ENCODE data around the gene SLC13A4. TPM values are rescaled to one million over a fixed set of nuclear protein-coding genes. Genes with fewer than 3 reads are reported as not detected.
"Not testable (repeated sequence)": the region's sequence is repeated elsewhere in the genome, so short reads cannot be mapped to it uniquely, and the experiment has no call there.

SLC13A4 gene, protein sequence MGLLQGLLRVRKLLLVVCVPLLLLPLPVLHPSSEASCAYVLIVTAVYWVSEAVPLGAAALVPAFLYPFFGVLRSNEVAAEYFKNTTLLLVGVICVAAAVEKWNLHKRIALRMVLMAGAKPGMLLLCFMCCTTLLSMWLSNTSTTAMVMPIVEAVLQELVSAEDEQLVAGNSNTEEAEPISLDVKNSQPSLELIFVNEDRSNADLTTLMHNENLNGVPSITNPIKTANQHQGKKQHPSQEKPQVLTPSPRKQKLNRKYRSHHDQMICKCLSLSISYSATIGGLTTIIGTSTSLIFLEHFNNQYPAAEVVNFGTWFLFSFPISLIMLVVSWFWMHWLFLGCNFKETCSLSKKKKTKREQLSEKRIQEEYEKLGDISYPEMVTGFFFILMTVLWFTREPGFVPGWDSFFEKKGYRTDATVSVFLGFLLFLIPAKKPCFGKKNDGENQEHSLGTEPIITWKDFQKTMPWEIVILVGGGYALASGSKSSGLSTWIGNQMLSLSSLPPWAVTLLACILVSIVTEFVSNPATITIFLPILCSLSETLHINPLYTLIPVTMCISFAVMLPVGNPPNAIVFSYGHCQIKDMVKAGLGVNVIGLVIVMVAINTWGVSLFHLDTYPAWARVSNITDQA
- total RNA-seq, result not detected

- no peaks in the 10 kb centered on the region for H3K36me3 Mint-ChIP-seq
- H3K27ac Mint-ChIP-seq, result no peak within 1 kb of the TSS
- no peaks in the 10 kb centered on the region for H3K9me3 Mint-ChIP-seq
- no peaks in the 10 kb centered on the region for H3K4me1 Mint-ChIP-seq (ENCODE audit: low read depth)
- H3K27me3 Mint-ChIP-seq, result no peaks in the 10 kb centered on the region
- POLR2A ChIA-PET, result no interaction called here
- DNase-seq, result no peak
- CTCF ChIA-PET, result interaction anchor here (1.9 kb wide), 1 partner anchor 18 kb away, joined by 4 read pairs; no protein-coding TSS in a partner anchor
- intact Hi-C loops (cut with micrococcal nuclease), result no loop called here
- H3K4me3 Mint-ChIP-seq, result no peak within 1 kb of the TSS
These were observed at the start of gene SLC13A4 for GRCh38 chr7:135728136-135728669. SLC13A4 (minus strand) TSS chr7:135728186; CDS start chr7:135727496, 690 bp downstream.

DNA sequence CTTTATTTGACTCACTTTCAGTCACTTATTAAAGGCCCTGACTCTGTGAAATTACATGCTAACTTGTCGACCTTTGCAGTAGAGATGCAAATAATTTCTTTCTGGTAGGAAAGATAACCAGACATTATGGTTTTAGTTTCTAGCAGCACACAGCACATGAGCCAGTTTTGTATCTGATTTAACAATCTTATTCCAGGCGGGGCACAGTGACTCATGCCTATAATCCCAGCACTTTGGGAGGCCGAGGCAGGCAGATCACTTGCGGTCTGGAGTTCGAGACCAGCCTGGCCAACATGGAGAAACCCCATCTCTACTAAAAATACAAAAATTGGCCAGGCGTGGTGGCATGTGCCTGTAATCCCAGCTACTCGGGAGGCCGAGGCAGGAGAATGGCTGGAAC is 47.9 kb upstream of the SLC13A4 start:
- CTCF ChIA-PET; H3K9me3 Mint-ChIP-seq; H3K27ac Mint-ChIP-seq; intact Hi-C loops (cut with micrococcal nuclease); H3K4me1 Mint-ChIP-seq (ENCODE audit: low read depth); DNase-seq; H3K36me3 Mint-ChIP-seq; H3K4me3 Mint-ChIP-seq; POLR2A ChIA-PET: not testable (repeated sequence)
- H3K27me3 Mint-ChIP-seq, result peaks cover 16% of the 10 kb centered on the region

DNA sequence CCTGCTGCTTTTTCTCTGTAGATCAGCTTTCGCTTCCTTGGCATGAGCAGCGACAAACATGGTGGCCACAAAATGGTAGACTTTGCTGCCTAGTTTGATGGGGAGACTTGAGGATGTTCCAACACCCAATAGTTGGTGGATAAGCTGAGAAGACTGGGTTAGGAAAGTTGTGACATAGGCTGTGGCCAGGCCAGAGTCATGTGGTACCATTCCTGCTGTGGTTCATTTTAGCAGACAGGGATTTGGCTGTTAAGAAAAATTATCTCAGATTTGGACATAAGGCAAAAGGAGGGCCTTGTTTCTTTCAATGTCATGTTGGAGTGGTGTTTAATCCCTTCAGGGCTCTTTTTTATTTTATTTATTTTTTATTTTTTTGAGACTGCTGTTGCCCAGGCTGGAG is 47.2 kb upstream of the SLC13A4 start:
- ChIA-PET POLR2A (no interaction called here), CTCF (interaction anchor here (0.6 kb wide), 1 partner anchor 1674 kb away, joined by 3 read pairs; no protein-coding TSS in a partner anchor)
- DNase-seq, result no peak
- no peaks in the 10 kb centered on the region for H3K36me3 Mint-ChIP-seq
- H3K9me3 Mint-ChIP-seq, result peaks cover 6% of the 10 kb centered on the region
- no peak overlapping the region for H3K4me3 Mint-ChIP-seq
- intact Hi-C loops (cut with micrococcal nuclease), result no loop called here
- H3K27me3 Mint-ChIP-seq, result peaks cover 16% of the 10 kb centered on the region
- H3K27ac Mint-ChIP-seq, result no peak overlapping the region
- no peaks in the 10 kb centered on the region for H3K4me1 Mint-ChIP-seq (ENCODE audit: low read depth)

- CTCF ChIA-PET, result no interaction called here
- no peaks in the 10 kb centered on the region for H3K4me1 Mint-ChIP-seq (ENCODE audit: low read depth)
- intact Hi-C loops (cut with micrococcal nuclease), result no loop called here
These were observed 46.3 kb upstream of the SLC13A4 start for GRCh38 chr7:135774284-135774683.

DNA sequence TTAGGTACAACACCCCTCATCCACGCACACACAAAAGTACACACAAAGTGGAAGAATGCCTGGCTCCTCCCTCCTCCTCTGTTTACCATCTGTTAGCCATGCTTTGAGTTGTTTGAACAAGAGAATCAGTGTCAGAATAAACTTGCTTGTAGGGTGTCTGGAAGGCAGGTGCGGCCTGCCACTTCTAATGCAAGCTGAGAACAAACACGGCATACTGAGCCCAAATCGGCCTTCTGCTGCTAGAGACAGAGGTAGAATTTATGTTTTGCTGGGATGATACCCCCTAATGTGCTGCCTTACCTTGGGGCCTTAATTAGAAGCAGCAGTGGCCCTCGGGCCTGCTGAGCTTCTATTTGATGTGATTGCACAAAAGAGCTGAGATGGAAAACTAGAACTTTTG is 45.5 kb upstream of the SLC13A4 start:
- POLR2A ChIA-PET, result no interaction called here
- Mint-ChIP-seq H3K4me3 (no peak overlapping the region), H3K27ac (no peak overlapping the region), H3K9me3 (peaks cover 6% of the 10 kb centered on the region), H3K36me3 (no peaks in the 10 kb centered on the region), H3K27me3 (peaks cover 15% of the 10 kb centered on the region), H3K4me1 (ENCODE audit: low read depth) (no peaks in the 10 kb centered on the region)
- intact Hi-C loops (cut with micrococcal nuclease), result no loop called here
- DNase-seq, result no peak
- CTCF ChIA-PET, result no interaction called here

More at GRCh38 chr7:135774284-135774683, 46.3 kb upstream of the SLC13A4 start:
- DNase-seq, result no peak
- no peak overlapping the region for H3K27ac Mint-ChIP-seq
- H3K27me3 Mint-ChIP-seq, result peaks cover 16% of the 10 kb centered on the region
- H3K36me3 Mint-ChIP-seq, result no peaks in the 10 kb centered on the region
- H3K4me3 Mint-ChIP-seq, result no peak overlapping the region
- H3K9me3 Mint-ChIP-seq, result peaks cover 6% of the 10 kb centered on the region
- POLR2A ChIA-PET, result no interaction called here

DNA sequence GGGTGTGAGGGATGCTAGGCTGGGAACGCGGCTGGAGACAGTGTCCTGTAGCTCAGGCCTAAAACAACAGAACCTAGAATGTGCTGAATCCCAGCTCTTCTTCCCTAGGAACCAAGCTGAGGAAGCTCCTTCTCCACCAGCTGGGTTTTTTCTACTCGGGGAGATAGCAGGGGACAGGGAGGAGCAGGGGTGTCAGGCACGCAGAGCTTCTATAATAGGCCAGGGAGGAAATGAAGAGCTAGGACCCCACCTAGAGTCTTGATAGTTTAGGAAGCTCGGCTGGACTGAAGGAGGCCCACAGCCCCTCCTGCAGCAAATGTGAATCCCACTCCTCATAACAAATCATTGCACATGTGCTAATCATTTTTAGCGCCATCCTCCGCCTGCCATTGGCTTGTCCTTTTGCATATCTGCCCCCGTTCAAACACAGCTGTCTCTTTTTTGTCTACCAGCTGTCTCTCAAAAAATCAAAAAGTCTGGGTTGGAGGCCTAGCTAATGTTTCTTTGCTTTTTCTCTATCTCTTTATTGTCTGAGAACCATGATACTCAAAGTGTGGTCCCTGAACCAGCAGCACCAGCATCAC is 44.7 kb upstream of the SLC13A4 start:
- no peaks in the 10 kb centered on the region for H3K36me3 Mint-ChIP-seq
- CTCF ChIA-PET, result no interaction called here

DNA sequence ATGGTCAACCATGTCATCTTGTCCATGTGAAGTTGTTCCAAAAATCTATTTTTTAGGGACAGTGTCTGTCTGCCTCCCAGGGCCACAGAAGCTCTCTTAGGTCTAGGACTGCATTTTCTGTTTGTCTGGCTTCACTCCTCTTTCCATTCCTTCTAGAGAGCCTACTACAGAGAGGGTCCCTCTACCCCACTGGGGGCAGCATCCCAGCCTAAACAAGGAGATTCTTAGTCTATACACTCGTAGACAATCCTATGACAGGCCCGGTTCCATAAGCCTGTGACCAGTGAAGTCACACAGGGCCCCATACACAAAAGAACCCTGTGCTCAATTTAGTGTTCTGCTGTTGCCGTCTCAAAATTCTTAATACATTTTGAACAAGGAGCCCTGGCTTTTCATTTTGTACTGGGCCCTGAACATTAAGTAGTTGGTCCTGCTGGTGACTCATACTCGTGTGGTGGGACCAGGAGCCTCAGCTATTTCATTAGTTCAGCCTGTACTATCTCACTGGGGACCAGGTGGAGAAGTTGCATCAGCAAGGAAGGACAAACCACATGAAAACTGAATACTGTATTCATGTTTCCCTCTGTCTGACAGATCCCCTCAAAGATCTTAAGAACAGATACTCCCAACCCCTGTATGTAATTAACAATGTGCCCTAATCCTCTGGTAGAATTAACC is 44.1 kb upstream of the SLC13A4 start:
- Mint-ChIP-seq H3K9me3 (no peaks in the 10 kb centered on the region), H3K27ac (no peak overlapping the region), H3K4me3 (no peak overlapping the region), H3K27me3 (peaks cover 9% of the 10 kb centered on the region), H3K4me1 (ENCODE audit: low read depth) (no peaks in the 10 kb centered on the region), H3K36me3 (no peaks in the 10 kb centered on the region)
- POLR2A ChIA-PET, result no interaction called here
- CTCF ChIA-PET, result interaction anchor here (1.8 kb wide), 1 partner anchor 61 kb away, joined by 4 read pairs; no protein-coding TSS in a partner anchor
- intact Hi-C loops (cut with micrococcal nuclease), result no loop called here
- DNase-seq, result no peak

More for the DNA sequence above, 44.7 kb upstream of the SLC13A4 start:
- Mint-ChIP-seq H3K9me3 (no peaks in the 10 kb centered on the region), H3K27ac (no peak overlapping the region), H3K27me3 (peaks cover 12% of the 10 kb centered on the region), H3K4me3 (no peak overlapping the region), H3K4me1 (ENCODE audit: low read depth) (no peaks in the 10 kb centered on the region)
- POLR2A ChIA-PET, result no interaction called here
- DNase-seq, result no peak
- intact Hi-C loops (cut with micrococcal nuclease), result no loop called here

DNA sequence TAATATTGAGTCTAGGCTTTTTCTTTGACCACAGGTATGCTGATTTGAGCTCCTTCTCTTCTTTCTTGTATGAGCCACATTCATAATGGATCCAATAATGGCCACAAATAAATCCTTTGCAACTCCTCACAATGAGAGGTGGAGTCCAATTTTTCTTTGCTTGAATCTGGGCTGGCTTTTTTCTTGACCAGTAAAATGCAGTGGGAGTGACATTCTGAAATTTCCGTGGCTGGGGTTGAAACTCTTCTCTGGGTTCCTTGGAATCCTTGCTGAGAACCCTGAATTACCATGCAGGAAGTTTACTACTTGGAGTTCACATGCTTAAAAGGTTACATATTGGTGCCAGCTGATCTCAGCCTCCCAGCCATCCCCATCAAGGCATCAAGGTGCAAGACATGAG is 43.1 kb upstream of the SLC13A4 start:
- no peaks in the 10 kb centered on the region for H3K9me3 Mint-ChIP-seq
- ChIA-PET POLR2A (no interaction called here), CTCF (interaction anchor here (1.8 kb wide), 1 partner anchor 60 kb away, joined by 4 read pairs; no protein-coding TSS in a partner anchor)
- H3K27ac Mint-ChIP-seq, result no peak overlapping the region
- H3K4me1 Mint-ChIP-seq (ENCODE audit: low read depth), result no peaks in the 10 kb centered on the region
- H3K36me3 Mint-ChIP-seq, result no peaks in the 10 kb centered on the region
- intact Hi-C loops (cut with micrococcal nuclease), result no loop called here
- DNase-seq, result no peak
- H3K4me3 Mint-ChIP-seq, result no peak overlapping the region
- peaks cover 15% of the 10 kb centered on the region for H3K27me3 Mint-ChIP-seq

- Mint-ChIP-seq H3K9me3 (no peaks in the 10 kb centered on the region), H3K4me3 (no peak overlapping the region), H3K27me3 (peaks cover 17% of the 10 kb centered on the region), H3K27ac (no peak overlapping the region), H3K36me3 (no peaks in the 10 kb centered on the region), H3K4me1 (ENCODE audit: low read depth) (no peaks in the 10 kb centered on the region)
- intact Hi-C loops (cut with micrococcal nuclease), result no loop called here
- POLR2A ChIA-PET, result no interaction called here
- CTCF ChIA-PET, result interaction anchor here (1.8 kb wide), 1 partner anchor 59 kb away, joined by 4 read pairs; no protein-coding TSS in a partner anchor
- DNase-seq, result no peak
These were observed 42.2 kb upstream of the SLC13A4 start for GRCh38 chr7:135770139-135770710.

- CTCF ChIA-PET, result interaction anchor here (0.7 kb wide), 1 partner anchor 489 kb away, joined by 3 read pairs; no protein-coding TSS in a partner anchor
- no peak overlapping the region for H3K4me3 Mint-ChIP-seq
- H3K36me3 Mint-ChIP-seq, result no peaks in the 10 kb centered on the region
- intact Hi-C loops (cut with micrococcal nuclease), result no loop called here
- H3K9me3 Mint-ChIP-seq, result no peaks in the 10 kb centered on the region
- DNase-seq, result no peak
- H3K27me3 Mint-ChIP-seq, result peaks cover 19% of the 10 kb centered on the region
- no peak overlapping the region for H3K27ac Mint-ChIP-seq
- H3K4me1 Mint-ChIP-seq (ENCODE audit: low read depth), result no peaks in the 10 kb centered on the region
- POLR2A ChIA-PET, result no interaction called here
These were observed 41.2 kb upstream of the SLC13A4 start for GRCh38 chr7:135769005-135769802.

DNA sequence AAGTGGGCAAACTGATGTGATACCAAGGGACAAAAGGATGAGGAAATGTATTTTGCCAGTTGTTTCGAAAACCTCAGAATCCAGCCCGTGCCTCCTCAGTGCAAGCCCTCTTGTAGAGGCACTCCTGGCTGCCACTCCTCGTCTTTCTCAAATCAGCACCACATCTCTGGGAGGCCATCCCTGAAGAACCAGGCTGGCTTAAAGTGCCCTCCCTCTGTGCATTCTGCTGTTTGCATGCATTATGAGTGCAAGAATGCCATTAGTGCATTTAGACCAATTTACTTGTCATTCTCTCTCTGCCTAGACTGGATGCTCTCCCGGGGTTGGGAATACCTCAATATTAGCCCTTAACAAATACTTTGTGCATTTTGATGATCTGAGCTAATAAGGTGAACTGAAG is 40.5 kb upstream of the SLC13A4 start:
- Mint-ChIP-seq H3K4me3 (no peak overlapping the region), H3K27me3 (peaks cover 21% of the 10 kb centered on the region), H3K9me3 (no peaks in the 10 kb centered on the region), H3K36me3 (no peaks in the 10 kb centered on the region), H3K27ac (no peak overlapping the region), H3K4me1 (ENCODE audit: low read depth) (no peaks in the 10 kb centered on the region)
- POLR2A ChIA-PET, result no interaction called here
- CTCF ChIA-PET, result no interaction called here
- intact Hi-C loops (cut with micrococcal nuclease), result no loop called here
- DNase-seq, result no peak

All from activated CD4-positive, alpha-beta memory T cell treated with anti-CD3 and anti-CD28 coated beads for 36 hours (primary cell).